ENCODE data around the gene ZCCHC2. TPM values are rescaled to one million over a fixed set of nuclear protein-coding genes. Genes with fewer than 3 reads are reported as not detected.

ZCCHC2 gene
- total RNA-seq, 2 donors from 2014 or later = 14.4 to 16.9 TPM

- H3K9me3 ChIP-seq (ENCODE audit: control insufficient read depth, low read length) = no peaks in the 10 kb centered on the region
- H3K9ac ChIP-seq (ENCODE audit: extremely low read depth, low read length, poor library complexity, severe bottlenecking) = no peak overlapping the region
- no peak overlapping the region for H3K4me3 Mint-ChIP-seq
- peaks cover under 1% of the 10 kb centered on the region for H3K36me3 Mint-ChIP-seq (ENCODE audit: low read depth)
- no peak overlapping the region for H3K4me3 ChIP-seq (ENCODE audit: low read length)
- H3K27me3 ChIP-seq (ENCODE audit: control insufficient read depth, insufficient read depth, low read length, poor library complexity, severe bottlenecking) = no peaks in the 10 kb centered on the region
- DNase-seq = no peak
- no peak overlapping the region for H3K27ac ChIP-seq (ENCODE audit: low read depth, low read length)
- peaks cover 2% of the 10 kb centered on the region for H3K4me1 Mint-ChIP-seq
- H3K27me3 Mint-ChIP-seq (ENCODE audit: insufficient read depth) = no peaks in the 10 kb centered on the region
- H3K9me3 Mint-ChIP-seq = no peaks in the 10 kb centered on the region
- H3K4me1 ChIP-seq (ENCODE audit: control insufficient read depth, insufficient read depth, low read length) = no peaks in the 10 kb centered on the region
- peaks cover 8% of the 10 kb centered on the region for H3K36me3 ChIP-seq (ENCODE audit: control insufficient read depth, insufficient read depth, low read length)
- no peak for TF ChIP-seq CTCF (conservative IDR thresholded peaks at IDR 0.05)
- WGBS, 2 experiments (ENCODE audit: insufficient coverage in 1 of 2, insufficient read length in 1 of 2) = 87 to 100% methylated on average over 3 to 4 of the region's 4 CpGs
- no peak overlapping the region for H3K27ac Mint-ChIP-seq
Observed at GRCh38 chr18:62537946-62538345, 15.1 kb downstream of the ZCCHC2 start.

GRCh38 chr18:62538881-62539280 lies 16.1 kb downstream of the ZCCHC2 start:
- Mint-ChIP-seq H3K27ac (no peak overlapping the region), H3K4me3 (no peak overlapping the region), H3K36me3 (ENCODE audit: low read depth) (peaks cover 8% of the 10 kb centered on the region), H3K4me1 (peaks cover 2% of the 10 kb centered on the region), H3K27me3 (ENCODE audit: insufficient read depth) (no peaks in the 10 kb centered on the region), H3K9me3 (no peaks in the 10 kb centered on the region)
- Histone ChIP-seq H3K27me3 (ENCODE audit: control insufficient read depth, insufficient read depth, low read length, poor library complexity, severe bottlenecking) (no peaks in the 10 kb centered on the region), H3K4me1 (ENCODE audit: control insufficient read depth, insufficient read depth, low read length) (no peaks in the 10 kb centered on the region), H3K9me3 (ENCODE audit: control insufficient read depth, low read length) (no peaks in the 10 kb centered on the region), H3K4me3 (ENCODE audit: low read length) (no peak overlapping the region), H3K36me3 (ENCODE audit: control insufficient read depth, insufficient read depth, low read length) (peaks cover 17% of the 10 kb centered on the region), H3K9ac (ENCODE audit: extremely low read depth, low read length, poor library complexity, severe bottlenecking) (no peak overlapping the region), H3K27ac (ENCODE audit: low read depth, low read length) (no peak overlapping the region)
- no peak for DNase-seq
- no peak for TF ChIP-seq CTCF (conservative IDR thresholded peaks at IDR 0.05)
- WGBS, 2 experiments (ENCODE audit: insufficient coverage in 1 of 2, insufficient read length in 1 of 2) = 94 to 97% methylated on average over 3 of the region's 3 CpGs

GRCh38 chr18:62539284-62540165 lies 16.7 kb downstream of the ZCCHC2 start:
- no peaks in the 10 kb centered on the region for H3K27me3 ChIP-seq (ENCODE audit: control insufficient read depth, insufficient read depth, low read length, poor library complexity, severe bottlenecking)
- H3K27ac Mint-ChIP-seq = no peak overlapping the region
- H3K4me1 ChIP-seq (ENCODE audit: control insufficient read depth, insufficient read depth, low read length) = no peaks in the 10 kb centered on the region
- H3K4me1 Mint-ChIP-seq = peaks cover 2% of the 10 kb centered on the region
- H3K9me3 ChIP-seq (ENCODE audit: control insufficient read depth, low read length) = no peaks in the 10 kb centered on the region
- H3K4me3 Mint-ChIP-seq = no peak overlapping the region
- WGBS, 2 experiments (ENCODE audit: insufficient coverage in 1 of 2, insufficient read length in 1 of 2) = 95% methylated on average over 8 to 11 of the region's 11 CpGs
- H3K9ac ChIP-seq (ENCODE audit: extremely low read depth, low read length, poor library complexity, severe bottlenecking) = no peak overlapping the region
- no peak for DNase-seq
- peaks cover 12% of the 10 kb centered on the region for H3K36me3 Mint-ChIP-seq (ENCODE audit: low read depth)
- no peaks in the 10 kb centered on the region for H3K9me3 Mint-ChIP-seq
- no peak overlapping the region for H3K4me3 ChIP-seq (ENCODE audit: low read length)
- H3K27me3 Mint-ChIP-seq (ENCODE audit: insufficient read depth) = no peaks in the 10 kb centered on the region
- peaks cover 23% of the 10 kb centered on the region for H3K36me3 ChIP-seq (ENCODE audit: control insufficient read depth, insufficient read depth, low read length)
- H3K27ac ChIP-seq (ENCODE audit: low read depth, low read length) = no peak overlapping the region
- no peak for TF ChIP-seq CTCF (conservative IDR thresholded peaks at IDR 0.05)

Data from endodermal cell (in vitro differentiated cells).